Smooth muscle cell (in vitro differentiated cells): ENCODE measurements around the gene SLC36A2. TPM values are rescaled to one million over a fixed set of nuclear protein-coding genes. Genes with fewer than 3 reads are reported as not detected.
A peak's percentile ranks its signal among the peaks of the same experiment; 100 is the strongest.

ENCODE experiments used
- DNase-seq: peaks from one replicate; lab custom pipeline; 2025; ENCODE audit not compliant: unreplicated experiment; lab: John Stamatoyannopoulos, UW
- H2AFZ ChIP-seq: fragments of 200-600 bp; sonication (generic); 2 replicates; pipeline ENCODE4 v1.6.0; 2016; ENCODE audit warnings: antibody characterized with exemption, low read depth, mild to moderate bottlenecking
- H3F3A ChIP-seq: fragments of 200-600 bp; sonication (generic); 2 replicates; pipeline ENCODE4 v1.6.0; 2017; ENCODE audit warnings: antibody characterized with exemption, low read depth
- H3K27ac ChIP-seq: fragments of 200-600 bp; sonication (generic); 2 replicates; pipeline ENCODE4 v1.5.1; 2016; ENCODE audit warnings: low read depth, mild to moderate bottlenecking
- H3K27me3 ChIP-seq: fragments of 200-600 bp; sonication (generic); 2 replicates; pipeline ENCODE4 v1.6.1; 2016; ENCODE audit warnings: low read depth, mild to moderate bottlenecking
- H3K36me3 ChIP-seq: fragments of 200-600 bp; sonication (generic); 2 replicates; pipeline ENCODE4 v1.5.1; 2016; ENCODE audit warnings: low read depth
- H3K4me1 ChIP-seq: fragments of 200-600 bp; sonication (generic); 2 replicates; pipeline ENCODE4 v1.5.1; 2016; ENCODE audit warnings: low read depth
- H3K4me2 ChIP-seq: fragments of 200-600 bp; sonication (generic); 2 replicates; pipeline ENCODE4 v1.6.0; 2016; ENCODE audit warnings: mild to moderate bottlenecking
- H3K4me3 ChIP-seq: fragments of 200-600 bp; sonication (generic); 2 replicates; pipeline ENCODE4 v1.5.1; 2016; ENCODE audit warnings: mild to moderate bottlenecking
- H3K79me2 ChIP-seq: fragments of 200-600 bp; sonication (generic); 2 replicates; pipeline ENCODE4 v1.6.0; 2016; ENCODE audit warnings: low read depth, mild to moderate bottlenecking
- H3K9ac ChIP-seq: fragments of 200-600 bp; sonication (generic); 2 replicates; pipeline ENCODE4 v1.6.0; 2016; ENCODE audit warnings: low read depth
- H3K9me3 ChIP-seq: fragments of 200-600 bp; sonication (generic); replicated peaks from 2 replicates; pipeline ENCODE4 v1.5.1; 2016; ENCODE audit warnings: low read depth
- H4K20me1 ChIP-seq: fragments of 200-600 bp; sonication (generic); 2 replicates; pipeline ENCODE4 v1.6.0; 2016; ENCODE audit warnings: low read depth
- WGBS: methylation state at CpG from one replicate; pipeline ENCODE4 v1.1.7; 2016; ENCODE audit warnings: low lambda C conversion rate; 5-methylcytosine and 5-hydroxymethylcytosine counted together
- polyA plus RNA-seq: library from polyadenylated mRNA; unstranded; fragments of >200 nt; fragmentation: Nextera tagmentation; extraction: Ambion mirVana; gene quantifications from 2 replicates; pipeline ENCODE4 v1.2.1, GENCODE V29; 2016
- total RNA-seq: library from RNA; depleted of rRNA; stranded (reverse); fragments of >200 nt; gene quantifications from 2 replicates; pipeline ENCODE4 v1.2.3, GENCODE V29; 2014
- TF ChIP-seq, protein P1 (sequence below): fragments of 200-600 bp; sonication (generic); IDR thresholded peaks from 2 replicates; pipeline ENCODE4 v1.5.1; 2017; ENCODE audit warnings: borderline replicate concordance, mild to moderate bottlenecking, antibody characterized with exemption; ENCODE audit not compliant: insufficient read depth, poor library complexity, severe bottlenecking

SLC36A2 gene
- total and polyA plus RNA-seq, 2 experiments from 2014 or later, result not detected

DNA sequence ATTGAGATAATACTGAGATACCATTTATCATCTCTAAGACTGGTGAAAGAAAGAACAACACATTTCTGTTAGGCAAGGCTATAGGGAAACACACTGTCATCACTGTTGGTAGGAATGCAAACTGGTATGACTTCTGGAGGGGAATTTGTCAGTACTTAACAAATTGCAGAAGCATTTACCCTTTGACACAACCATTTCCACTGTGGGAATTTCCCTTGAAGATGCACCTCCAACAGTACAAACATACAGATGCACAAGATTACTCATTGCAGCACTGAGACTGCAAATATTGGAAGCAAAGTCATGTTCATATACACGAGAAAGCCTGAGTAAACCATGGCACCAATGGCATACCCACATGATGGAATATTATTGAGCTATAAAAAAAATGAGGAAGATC lies 76.8 kb downstream of the SLC36A2 start:
- H3K36me3 ChIP-seq, result no peaks in the 10 kb centered on the region
- H3K79me2 ChIP-seq, result no peaks in the 10 kb centered on the region
- no peaks in the 10 kb centered on the region for H3K27me3 ChIP-seq
- no peak overlapping the region for H3K4me2 ChIP-seq
- no peak overlapping the region for H3K9ac ChIP-seq
- WGBS, result 63% methylated on average over 1 of the region's 1 CpG
- H3K4me1 ChIP-seq, result peaks cover 4% of the 10 kb centered on the region
- H3F3A ChIP-seq, result no peaks in the 10 kb centered on the region
- no peak overlapping the region for H3K4me3 ChIP-seq
- TF ChIP-seq, protein P1, sequence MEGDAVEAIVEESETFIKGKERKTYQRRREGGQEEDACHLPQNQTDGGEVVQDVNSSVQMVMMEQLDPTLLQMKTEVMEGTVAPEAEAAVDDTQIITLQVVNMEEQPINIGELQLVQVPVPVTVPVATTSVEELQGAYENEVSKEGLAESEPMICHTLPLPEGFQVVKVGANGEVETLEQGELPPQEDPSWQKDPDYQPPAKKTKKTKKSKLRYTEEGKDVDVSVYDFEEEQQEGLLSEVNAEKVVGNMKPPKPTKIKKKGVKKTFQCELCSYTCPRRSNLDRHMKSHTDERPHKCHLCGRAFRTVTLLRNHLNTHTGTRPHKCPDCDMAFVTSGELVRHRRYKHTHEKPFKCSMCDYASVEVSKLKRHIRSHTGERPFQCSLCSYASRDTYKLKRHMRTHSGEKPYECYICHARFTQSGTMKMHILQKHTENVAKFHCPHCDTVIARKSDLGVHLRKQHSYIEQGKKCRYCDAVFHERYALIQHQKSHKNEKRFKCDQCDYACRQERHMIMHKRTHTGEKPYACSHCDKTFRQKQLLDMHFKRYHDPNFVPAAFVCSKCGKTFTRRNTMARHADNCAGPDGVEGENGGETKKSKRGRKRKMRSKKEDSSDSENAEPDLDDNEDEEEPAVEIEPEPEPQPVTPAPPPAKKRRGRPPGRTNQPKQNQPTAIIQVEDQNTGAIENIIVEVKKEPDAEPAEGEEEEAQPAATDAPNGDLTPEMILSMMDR, result no peak
- DNase-seq, result no peak
- peak overlapping the region; percentile 29 for H3K27ac ChIP-seq
- no peaks in the 10 kb centered on the region for H3K9me3 ChIP-seq
- H2AFZ ChIP-seq, result no peak overlapping the region
- no peaks in the 10 kb centered on the region for H4K20me1 ChIP-seq

DNA sequence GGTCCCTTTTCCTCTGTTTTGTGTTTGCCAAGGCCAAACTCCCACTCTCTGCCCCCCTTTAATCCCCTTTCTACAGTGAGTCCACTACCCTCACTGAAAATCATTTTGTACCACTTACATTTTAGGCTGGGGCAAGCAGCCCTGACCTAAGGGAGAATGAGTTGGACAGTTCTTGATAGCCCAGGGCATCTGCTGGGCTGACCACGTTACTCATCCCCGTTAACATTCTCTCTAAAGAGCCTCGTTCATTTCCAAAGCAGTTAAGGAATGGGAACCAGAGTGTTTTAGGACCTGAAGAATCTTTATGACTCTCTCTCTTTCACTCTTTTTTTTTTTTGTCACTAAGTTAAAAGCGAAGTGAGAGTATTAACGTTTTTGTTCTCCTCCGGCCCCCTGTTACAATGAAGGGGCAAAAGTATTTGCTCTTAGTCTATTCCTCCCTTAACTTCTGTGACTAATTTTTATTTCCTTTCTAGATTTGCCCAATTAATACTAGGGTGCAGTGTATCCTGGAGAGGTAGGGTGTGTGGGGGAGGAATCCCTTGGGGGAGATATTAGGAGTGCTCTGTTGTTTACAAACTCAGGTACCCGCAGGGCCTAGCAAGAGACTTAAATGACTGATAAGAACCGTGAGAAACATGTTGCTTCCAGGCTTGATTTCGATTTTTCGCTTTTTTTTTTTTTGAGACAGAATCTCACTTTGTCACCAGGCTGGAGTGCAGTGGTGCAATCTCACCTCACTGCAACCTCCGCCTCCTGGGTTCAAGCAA lies 79.7 kb downstream of the SLC36A2 start:
- Histone ChIP-seq H3K9me3 (no peaks in the 10 kb centered on the region), H3F3A (no peaks in the 10 kb centered on the region), H3K4me3 (no peak overlapping the region), H3K4me2 (no peak overlapping the region), H3K27ac (no peak overlapping the region), H4K20me1 (no peaks in the 10 kb centered on the region), H3K36me3 (no peaks in the 10 kb centered on the region), H3K9ac (no peak overlapping the region), H3K79me2 (no peaks in the 10 kb centered on the region), H3K27me3 (no peaks in the 10 kb centered on the region), H2AFZ (no peak overlapping the region), H3K4me1 (peaks cover 4% of the 10 kb centered on the region)
- TF ChIP-seq, protein P1, result no peak
- DNase-seq, result no peak
- 44% methylated on average over 11 of the region's 11 CpGs for WGBS

Other genes starting within 250 kb of the SLC36A2 start
- 264 and 274 TPM in 2 replicates for gene ANXA6, start 189.8 kb downstream of the SLC36A2 start, total RNA-seq
- 206 and 279 TPM in 2 replicates for gene ANXA6, start 189.8 kb downstream of the SLC36A2 start, polyA plus RNA-seq
- gene CCDC69, start 123.5 kb downstream of the SLC36A2 start, total RNA-seq, result 1.2 and 1.8 TPM in 2 replicates
- gene CCDC69, start 123.5 kb downstream of the SLC36A2 start, polyA plus RNA-seq, result 1.1 and 3.8 TPM in 2 replicates
- 35.0 and 36.1 TPM in 2 replicates for gene GM2A, start 94.4 kb downstream of the SLC36A2 start, total RNA-seq
- 16.3 and 20.3 TPM in 2 replicates for gene GM2A, start 94.4 kb downstream of the SLC36A2 start, polyA plus RNA-seq
- gene SLC36A3, start 43.8 kb downstream of the SLC36A2 start, total RNA-seq, result not detected in 2 replicates
- not detected in 2 replicates for gene SLC36A3, start 43.8 kb downstream of the SLC36A2 start, polyA plus RNA-seq
- 8.8 and 15.1 TPM in 2 replicates for gene SLC36A1, start 100.0 kb upstream of the SLC36A2 start, total RNA-seq
- gene SLC36A1, start 100.0 kb upstream of the SLC36A2 start, polyA plus RNA-seq, result 6.9 and 8.3 TPM in 2 replicates
- 7.0 and 10.1 TPM in 2 replicates for gene FAT2, start 243.8 kb upstream of the SLC36A2 start, total RNA-seq
- gene FAT2, start 243.8 kb upstream of the SLC36A2 start, polyA plus RNA-seq, result 0.65 and 3.8 TPM in 2 replicates